GM20431 (cell line): ENCODE data around the gene FAM107B.

Experiments used
- in situ Hi-C: fragments of 300-500 bp; cut with MseI, MboI; formaldehyde crosslinking; loops from one replicate; pipeline ENCODE4 v1.15.0; 2020; ENCODE audit warnings: low sequenced_read_pairs; ENCODE audit not compliant: unreplicated experiment

Gene FAM107B

GRCh38 chr10:14569274-14570060, 205.2 kb downstream of the FAM107B start:
- in situ Hi-C loops, result no loop called here

DNA sequence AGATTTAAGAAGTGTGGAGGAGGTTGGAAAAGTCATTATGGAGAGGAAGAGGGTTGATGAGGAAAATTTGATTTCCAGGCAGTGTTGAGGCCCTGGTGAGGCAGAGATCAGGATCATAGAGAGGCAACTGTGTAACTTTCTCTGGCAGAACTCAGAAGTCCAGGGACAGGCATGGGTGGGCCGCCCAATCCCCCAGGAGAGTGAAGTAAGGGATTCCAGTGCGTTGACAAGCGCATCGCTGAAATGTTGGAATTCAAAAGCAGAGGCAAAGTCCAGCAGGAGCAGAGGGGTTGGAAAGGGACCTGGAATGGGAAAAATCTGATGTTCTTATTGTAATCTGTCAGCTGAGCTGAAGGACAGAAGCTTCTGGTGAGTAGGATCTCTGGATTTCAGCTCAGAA, 207.3 kb downstream of the FAM107B start:
- in situ Hi-C loops, result no loop called here

- in situ Hi-C loops, result no loop called here
Observed at GRCh38 chr10:14566498-14566897, 208.2 kb downstream of the FAM107B start.

GRCh38 chr10:14565199-14565598, 209.5 kb downstream of the FAM107B start:
- in situ Hi-C loops, result no loop called here

DNA sequence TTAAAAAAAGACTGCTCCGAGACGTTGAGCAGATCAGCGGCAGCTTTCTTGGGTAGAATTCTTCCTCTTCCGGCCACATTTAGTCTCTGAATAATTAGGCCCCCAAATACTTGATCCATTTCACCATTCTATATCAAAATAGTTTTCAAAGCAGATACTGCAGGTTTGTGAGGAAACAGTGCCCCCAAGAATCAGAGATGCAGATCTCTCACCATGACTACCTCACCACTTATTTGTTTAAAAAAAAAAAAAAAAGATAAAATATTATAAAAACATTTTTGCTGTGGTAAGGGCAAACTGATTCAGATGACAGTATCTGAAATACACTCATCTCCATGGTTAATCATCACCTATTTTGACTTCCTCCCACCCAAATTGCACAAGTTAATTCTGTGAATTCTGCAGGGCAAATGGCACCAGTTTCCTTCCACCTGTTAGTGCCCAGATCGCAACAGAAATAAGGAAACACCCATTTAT, 210.4 kb downstream of the FAM107B start:
- in situ Hi-C loops, result no loop called here

GRCh38 chr10:14563359-14563940, 211.2 kb downstream of the FAM107B start:
- in situ Hi-C loops, result no loop called here

DNA sequence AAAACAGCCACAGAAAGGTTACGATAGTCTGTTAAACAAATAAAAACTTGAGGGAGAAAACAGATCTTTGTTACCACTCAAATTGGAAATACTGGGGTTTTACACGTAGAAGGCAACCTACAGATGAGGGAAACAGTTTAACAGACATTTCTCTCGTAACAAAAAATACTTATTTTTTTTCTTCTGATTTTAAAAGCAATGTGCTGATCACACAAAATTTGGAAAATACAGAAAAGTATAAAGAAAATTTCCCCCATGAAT, 211.7 kb downstream of the FAM107B start:
- in situ Hi-C loops, result no loop called here

DNA sequence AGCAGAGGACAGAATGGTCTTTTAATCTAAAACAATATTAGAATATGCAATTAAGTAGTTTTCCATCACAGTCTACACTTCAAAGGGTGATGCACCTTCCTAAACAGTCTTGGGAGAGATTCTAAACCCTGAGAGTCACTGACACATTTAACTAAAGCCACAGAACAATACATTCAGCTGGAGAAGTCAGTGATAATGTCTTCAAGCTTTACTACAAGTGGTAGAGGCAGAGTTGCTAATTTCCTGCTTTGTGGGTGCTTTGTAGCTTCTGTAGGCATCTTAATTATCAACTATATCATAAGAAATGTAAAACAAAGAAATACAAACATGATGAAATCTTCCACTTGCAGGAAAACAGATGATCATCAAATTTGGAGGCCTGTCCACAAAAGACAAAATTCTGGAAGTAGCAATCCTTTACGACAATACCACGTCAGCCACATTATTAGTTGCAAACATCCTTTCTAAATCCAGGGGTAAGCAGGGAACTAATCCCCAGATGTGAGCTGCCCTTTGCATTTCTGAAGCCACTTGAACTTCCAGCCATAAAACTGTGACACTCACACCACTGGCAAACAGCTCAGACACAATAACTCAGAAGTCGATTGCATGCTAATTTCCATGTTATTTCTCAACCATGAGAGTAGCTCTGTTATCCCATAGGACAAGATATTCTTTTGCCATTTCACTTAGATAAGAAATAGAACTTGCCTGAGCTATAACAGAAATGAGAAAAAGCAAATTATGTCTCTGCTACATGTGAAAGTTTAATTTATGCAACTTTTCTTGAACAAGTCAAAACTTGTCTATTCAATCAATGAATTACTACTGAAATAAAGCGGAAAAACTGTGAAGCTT, 212.2 kb downstream of the FAM107B start:
- in situ Hi-C loops, result no loop called here

- in situ Hi-C loops, result no loop called here
Observed at GRCh38 chr10:14560791-14561765, 213.6 kb downstream of the FAM107B start.

GRCh38 chr10:14560274-14560673, 214.4 kb downstream of the FAM107B start:
- in situ Hi-C loops, result no loop called here

- in situ Hi-C loops, result no loop called here
Observed at GRCh38 chr10:14558025-14558424, 216.7 kb downstream of the FAM107B start.

- in situ Hi-C loops, result no loop called here
Observed at GRCh38 chr10:14557567-14557966, 217.1 kb downstream of the FAM107B start.

GRCh38 chr10:14556285-14556956, 218.3 kb downstream of the FAM107B start:
- in situ Hi-C loops, result no loop called here

DNA sequence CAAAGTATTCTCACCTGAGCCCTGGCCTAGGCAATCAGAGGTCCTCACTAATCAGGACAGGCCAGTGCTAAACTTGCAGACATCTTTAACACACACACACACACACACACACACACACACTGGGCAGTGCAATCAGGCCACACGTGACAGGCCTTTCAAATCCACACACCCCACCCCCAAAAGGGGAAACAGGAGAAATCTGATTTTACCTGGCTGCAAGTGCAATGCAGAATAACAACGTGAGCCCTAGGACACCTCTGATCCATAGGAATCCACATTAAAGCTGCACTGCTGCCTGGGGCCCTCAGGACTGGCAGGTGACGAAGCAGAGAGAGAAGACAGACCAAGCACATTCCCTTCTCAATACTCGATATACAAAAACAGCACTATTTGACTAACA, 218.9 kb downstream of the FAM107B start:
- in situ Hi-C loops, result no loop called here

DNA sequence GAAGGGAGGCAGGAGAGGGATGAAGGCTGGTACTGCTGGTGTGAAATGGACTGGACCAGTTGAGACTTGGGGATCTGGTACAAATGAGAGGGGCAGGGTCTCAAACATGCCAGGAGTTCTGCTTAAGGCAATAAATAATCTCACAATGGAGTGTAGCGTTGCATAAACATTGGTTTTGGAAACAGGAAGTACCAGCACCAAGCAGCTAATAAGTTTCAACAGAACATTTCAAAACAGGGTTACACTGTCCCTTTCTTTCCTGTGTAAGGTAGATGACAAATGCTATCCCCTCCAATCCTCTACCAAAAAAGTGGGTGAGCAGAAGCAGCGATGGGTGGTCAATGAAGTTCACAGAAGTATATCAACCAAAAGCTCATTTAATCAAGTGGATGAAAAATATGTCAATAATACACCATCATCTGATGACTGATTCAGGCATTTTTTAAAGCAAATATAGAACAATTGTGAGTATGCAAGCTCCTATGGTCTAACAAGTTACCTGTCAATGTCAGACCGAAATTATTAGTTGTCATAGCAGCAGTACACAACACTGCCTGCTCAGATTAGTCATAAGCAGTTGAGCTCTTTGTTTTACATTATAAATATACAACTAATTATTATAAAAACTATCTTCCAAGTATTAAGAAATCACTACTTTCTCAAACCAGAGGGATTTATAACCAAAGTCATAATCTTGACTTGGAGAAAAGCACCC, 220.0 kb downstream of the FAM107B start:
- in situ Hi-C loops, result no loop called here

DNA sequence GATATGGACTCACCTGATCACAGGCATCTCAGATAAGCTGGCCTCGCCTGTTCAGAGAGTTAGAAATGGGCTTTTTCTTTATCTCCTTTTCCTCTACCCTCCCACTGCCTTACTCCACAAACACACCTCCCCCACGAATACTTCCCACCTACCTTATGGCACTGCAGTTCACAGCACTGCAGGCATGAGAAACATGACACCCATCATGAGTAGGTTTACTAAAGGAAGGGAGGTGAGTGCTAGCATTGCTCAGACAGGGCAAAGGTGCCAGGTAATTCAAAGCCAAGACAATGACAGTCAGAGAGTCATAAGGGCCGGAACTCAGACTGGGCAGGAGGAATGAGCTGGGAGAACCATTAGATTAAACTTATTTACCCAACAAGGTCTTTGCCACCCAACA, 220.6 kb downstream of the FAM107B start:
- in situ Hi-C loops, result no loop called here

GRCh38 chr10:14553448-14553847, 221.2 kb downstream of the FAM107B start:
- in situ Hi-C loops, result no loop called here

DNA sequence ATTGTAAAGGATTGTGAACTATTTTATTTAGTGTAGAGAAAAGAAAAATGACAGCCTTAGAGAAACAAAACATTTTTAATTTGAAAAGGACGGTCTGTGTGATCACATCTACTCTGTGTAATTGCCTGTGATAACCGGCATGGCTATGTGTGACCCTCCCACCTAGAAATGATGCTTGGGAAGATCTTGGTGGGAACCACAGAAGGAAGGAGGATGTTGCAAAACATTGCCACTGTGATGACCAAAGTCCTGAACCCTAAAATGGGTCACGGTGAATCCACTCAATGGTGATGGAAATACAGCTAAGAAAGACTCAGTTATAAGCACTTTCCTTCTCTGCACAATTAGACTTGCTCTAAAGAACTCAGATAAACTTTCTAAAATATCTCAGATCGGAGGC, 222.7 kb downstream of the FAM107B start:
- in situ Hi-C loops, result no loop called here

DNA sequence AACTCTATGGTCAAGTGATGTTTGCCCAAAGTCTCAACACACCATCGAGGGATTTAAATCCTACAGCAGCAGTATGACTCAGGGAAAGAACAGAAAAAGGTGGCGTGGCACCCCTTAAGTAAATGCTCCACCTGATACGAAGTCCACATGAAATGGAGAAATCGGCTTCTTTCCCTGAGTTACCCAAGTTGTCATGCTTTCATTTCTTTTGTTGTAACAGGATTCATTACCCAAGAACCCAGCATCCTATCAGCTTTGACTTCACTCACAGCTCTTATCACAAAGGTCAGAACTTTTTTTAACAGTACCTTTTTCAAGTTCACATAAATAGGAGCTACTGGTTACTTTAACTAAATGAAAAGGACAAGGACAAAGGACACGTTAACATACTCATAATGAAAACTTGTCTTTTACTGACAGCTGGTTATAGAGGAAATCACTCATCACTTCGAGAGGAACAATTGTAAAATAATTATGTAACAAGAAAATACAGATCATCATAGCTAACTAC, 224.2 kb downstream of the FAM107B start:
- in situ Hi-C loops, result no loop called here
